ENCODE data around the gene CREBRF.

CREBRF gene

GRCh38 chr5:173158366-173158765 is 102.2 kb downstream of the CREBRF start:
- H3K4me3 ChIP-seq (ENCODE audit: control insufficient read depth, low read depth, low read length), result no peak overlapping the region
- no peak for TF ChIP-seq CTCF (conservative IDR thresholded peaks at IDR 0.05; ENCODE audit: control insufficient read depth, insufficient read depth, low read depth, low read length)
- no peak for DNase-seq (ENCODE audit: low read depth)

GRCh38 chr5:173159256-173159655 is 103.1 kb downstream of the CREBRF start:
- TF ChIP-seq CTCF (conservative IDR thresholded peaks at IDR 0.05; ENCODE audit: control insufficient read depth, insufficient read depth, low read depth, low read length), result no peak
- no peak overlapping the region for H3K4me3 ChIP-seq (ENCODE audit: control insufficient read depth, low read depth, low read length)
- no peak for DNase-seq (ENCODE audit: low read depth)

GRCh38 chr5:173161148-173161547 is 105.0 kb downstream of the CREBRF start:
- no peak for DNase-seq (ENCODE audit: low read depth)
- TF ChIP-seq CTCF (conservative IDR thresholded peaks at IDR 0.05; ENCODE audit: control insufficient read depth, insufficient read depth, low read depth, low read length), result no peak
- no peak overlapping the region for H3K4me3 ChIP-seq (ENCODE audit: control insufficient read depth, low read depth, low read length)

- peak; percentile 42 for DNase-seq (ENCODE audit: low read depth)
- no peak overlapping the region for H3K4me3 ChIP-seq (ENCODE audit: control insufficient read depth, low read depth, low read length)
- TF ChIP-seq CTCF (conservative IDR thresholded peaks at IDR 0.05; ENCODE audit: control insufficient read depth, insufficient read depth, low read depth, low read length), result no peak
Measured at GRCh38 chr5:173163219-173163618, 107.1 kb downstream of the CREBRF start.

- no peak for TF ChIP-seq CTCF (conservative IDR thresholded peaks at IDR 0.05; ENCODE audit: control insufficient read depth, insufficient read depth, low read depth, low read length)
- no peak for DNase-seq (ENCODE audit: low read depth)
- H3K4me3 ChIP-seq (ENCODE audit: control insufficient read depth, low read depth, low read length), result no peak overlapping the region
Measured at GRCh38 chr5:173165177-173166016, 109.2 kb downstream of the CREBRF start.

- no peak for TF ChIP-seq CTCF (conservative IDR thresholded peaks at IDR 0.05; ENCODE audit: control insufficient read depth, insufficient read depth, low read depth, low read length)
- no peak overlapping the region for H3K4me3 ChIP-seq (ENCODE audit: control insufficient read depth, low read depth, low read length)
Measured at GRCh38 chr5:173172166-173172565, 116.0 kb downstream of the CREBRF start.

More at GRCh38 chr5:173172166-173172565, 116.0 kb downstream of the CREBRF start:
- no peak for DNase-seq (ENCODE audit: low read depth)
